Measurements from ENCODE around the gene CRTAC1.

Gene CRTAC1

GRCh38 chr10:97961945-97962344 is 68.5 kb downstream of the CRTAC1 start:
- no peak for DNase-seq (ENCODE audit: insufficient read length, low spot score)
- TF ChIP-seq TAF1 (IDR thresholded peaks at IDR 0.05; ENCODE audit: low read depth, low read length) (no peak), POLR2A (IDR thresholded peaks at IDR 0.05; ENCODE audit: low read depth, low read length) (no peak), SPI1 (IDR thresholded peaks at IDR 0.05; ENCODE audit: low read depth, low read length) (no peak), POU2F2 (IDR thresholded peaks at IDR 0.05; ENCODE audit: low read depth, low read length) (no peak), PAX5 (IDR thresholded peaks at IDR 0.05; ENCODE audit: insufficient read depth, low read length, severe bottlenecking) (no peak), POLR2AphosphoS5 (IDR thresholded peaks at IDR 0.05; ENCODE audit: low read depth, low read length) (no peak)
- no peak for FAIRE-seq

GRCh38 chr10:97960269-97961056 is 70.0 kb downstream of the CRTAC1 start:
- TF ChIP-seq TAF1 (IDR thresholded peaks at IDR 0.05; ENCODE audit: low read depth, low read length) (no peak), PAX5 (IDR thresholded peaks at IDR 0.05; ENCODE audit: insufficient read depth, low read length, severe bottlenecking) (no peak), POLR2A (IDR thresholded peaks at IDR 0.05; ENCODE audit: low read depth, low read length) (no peak), POLR2AphosphoS5 (IDR thresholded peaks at IDR 0.05; ENCODE audit: low read depth, low read length) (no peak), SPI1 (IDR thresholded peaks at IDR 0.05; ENCODE audit: low read depth, low read length) (no peak), POU2F2 (IDR thresholded peaks at IDR 0.05; ENCODE audit: low read depth, low read length) (no peak)
- FAIRE-seq (no peak), DNase-seq (ENCODE audit: insufficient read length, low spot score) (no peak)

- TF ChIP-seq SPI1 (IDR thresholded peaks at IDR 0.05; ENCODE audit: low read depth, low read length): no peak
- no peak for TF ChIP-seq TAF1 (IDR thresholded peaks at IDR 0.05; ENCODE audit: low read depth, low read length)
- TF ChIP-seq POLR2A (IDR thresholded peaks at IDR 0.05; ENCODE audit: low read depth, low read length): no peak
- TF ChIP-seq POLR2AphosphoS5 (IDR thresholded peaks at IDR 0.05; ENCODE audit: low read depth, low read length): no peak
- no peak for TF ChIP-seq POU2F2 (IDR thresholded peaks at IDR 0.05; ENCODE audit: low read depth, low read length)
- no peak for TF ChIP-seq PAX5 (IDR thresholded peaks at IDR 0.05; ENCODE audit: insufficient read depth, low read length, severe bottlenecking)
- DNase-seq (ENCODE audit: insufficient read length, low spot score) (no peak), FAIRE-seq (no peak)
Observed at GRCh38 chr10:97949462-97949861, 81.0 kb downstream of the CRTAC1 start.

- TF ChIP-seq POU2F2 (IDR thresholded peaks at IDR 0.05; ENCODE audit: low read depth, low read length) (no peak), SPI1 (IDR thresholded peaks at IDR 0.05; ENCODE audit: low read depth, low read length) (no peak), PAX5 (IDR thresholded peaks at IDR 0.05; ENCODE audit: insufficient read depth, low read length, severe bottlenecking) (no peak)
- DNase-seq (ENCODE audit: insufficient read length, low spot score) (no peak), FAIRE-seq (no peak)
Observed at GRCh38 chr10:97948822-97949221, 81.6 kb downstream of the CRTAC1 start.

GRCh38 chr10:97944772-97945171 is 85.6 kb downstream of the CRTAC1 start:
- FAIRE-seq (no peak), DNase-seq (ENCODE audit: insufficient read length, low spot score) (no peak)
- TF ChIP-seq SPI1 (IDR thresholded peaks at IDR 0.05; ENCODE audit: low read depth, low read length) (no peak), POLR2AphosphoS5 (IDR thresholded peaks at IDR 0.05; ENCODE audit: low read depth, low read length) (no peak), PAX5 (IDR thresholded peaks at IDR 0.05; ENCODE audit: insufficient read depth, low read length, severe bottlenecking) (no peak), POU2F2 (IDR thresholded peaks at IDR 0.05; ENCODE audit: low read depth, low read length) (no peak), POLR2A (IDR thresholded peaks at IDR 0.05; ENCODE audit: low read depth, low read length) (no peak)

GRCh38 chr10:97943294-97943693 is 87.1 kb downstream of the CRTAC1 start:
- TF ChIP-seq POLR2A (IDR thresholded peaks at IDR 0.05; ENCODE audit: low read depth, low read length): no peak
- TF ChIP-seq TAF1 (IDR thresholded peaks at IDR 0.05; ENCODE audit: low read depth, low read length): no peak
- no peak for TF ChIP-seq POU2F2 (IDR thresholded peaks at IDR 0.05; ENCODE audit: low read depth, low read length)
- FAIRE-seq: no peak
- no peak for DNase-seq (ENCODE audit: insufficient read length, low spot score)

GRCh38 chr10:97940534-97940933 is 89.9 kb downstream of the CRTAC1 start:
- FAIRE-seq (no peak), DNase-seq (ENCODE audit: insufficient read length, low spot score) (no peak)
- TF ChIP-seq PAX5 (IDR thresholded peaks at IDR 0.05; ENCODE audit: insufficient read depth, low read length, severe bottlenecking) (no peak), POLR2AphosphoS5 (IDR thresholded peaks at IDR 0.05; ENCODE audit: low read depth, low read length) (no peak), SPI1 (IDR thresholded peaks at IDR 0.05; ENCODE audit: low read depth, low read length) (no peak), POLR2A (IDR thresholded peaks at IDR 0.05; ENCODE audit: low read depth, low read length) (no peak), POU2F2 (IDR thresholded peaks at IDR 0.05; ENCODE audit: low read depth, low read length) (no peak), TAF1 (IDR thresholded peaks at IDR 0.05; ENCODE audit: low read depth, low read length) (no peak)

GRCh38 chr10:97939446-97939990 is 90.9 kb downstream of the CRTAC1 start:
- FAIRE-seq (no peak), DNase-seq (ENCODE audit: insufficient read length, low spot score) (no peak)
- TF ChIP-seq POLR2AphosphoS5 (IDR thresholded peaks at IDR 0.05; ENCODE audit: low read depth, low read length): no peak
- no peak for TF ChIP-seq TAF1 (IDR thresholded peaks at IDR 0.05; ENCODE audit: low read depth, low read length)
- TF ChIP-seq POLR2A (IDR thresholded peaks at IDR 0.05; ENCODE audit: low read depth, low read length): no peak
- TF ChIP-seq POU2F2 (IDR thresholded peaks at IDR 0.05; ENCODE audit: low read depth, low read length): no peak
- TF ChIP-seq SPI1 (IDR thresholded peaks at IDR 0.05; ENCODE audit: low read depth, low read length): no peak
- no peak for TF ChIP-seq PAX5 (IDR thresholded peaks at IDR 0.05; ENCODE audit: insufficient read depth, low read length, severe bottlenecking)

- TF ChIP-seq TAF1 (IDR thresholded peaks at IDR 0.05; ENCODE audit: low read depth, low read length) (no peak), PAX5 (IDR thresholded peaks at IDR 0.05; ENCODE audit: insufficient read depth, low read length, severe bottlenecking) (no peak), SPI1 (IDR thresholded peaks at IDR 0.05; ENCODE audit: low read depth, low read length) (no peak), POU2F2 (IDR thresholded peaks at IDR 0.05; ENCODE audit: low read depth, low read length) (no peak), POLR2AphosphoS5 (IDR thresholded peaks at IDR 0.05; ENCODE audit: low read depth, low read length) (no peak), POLR2A (IDR thresholded peaks at IDR 0.05; ENCODE audit: low read depth, low read length) (no peak)
- FAIRE-seq (no peak), DNase-seq (ENCODE audit: insufficient read length, low spot score) (no peak)
Observed at GRCh38 chr10:97937928-97938327, 92.5 kb downstream of the CRTAC1 start.

- no peak for FAIRE-seq
- TF ChIP-seq POU2F2 (IDR thresholded peaks at IDR 0.05; ENCODE audit: low read depth, low read length): no peak
- TF ChIP-seq SPI1 (IDR thresholded peaks at IDR 0.05; ENCODE audit: low read depth, low read length): no peak
- no peak for TF ChIP-seq POLR2A (IDR thresholded peaks at IDR 0.05; ENCODE audit: low read depth, low read length)
- TF ChIP-seq TAF1 (IDR thresholded peaks at IDR 0.05; ENCODE audit: low read depth, low read length): no peak
- TF ChIP-seq POLR2AphosphoS5 (IDR thresholded peaks at IDR 0.05; ENCODE audit: low read depth, low read length): no peak
- TF ChIP-seq PAX5 (IDR thresholded peaks at IDR 0.05; ENCODE audit: insufficient read depth, low read length, severe bottlenecking): no peak
Observed at GRCh38 chr10:97937054-97937453, 93.4 kb downstream of the CRTAC1 start.

More at GRCh38 chr10:97937054-97937453, 93.4 kb downstream of the CRTAC1 start:
- no peak for DNase-seq (ENCODE audit: insufficient read length, low spot score)

Data from GM12891 (cell line).